Mesodermal cell (in vitro differentiated cells): ENCODE results near the gene C1QTNF6.

Experiments used
- H3K27ac ChIP-seq: 2 replicates; pipeline ENCODE4 v1.7.0; 2013; ENCODE audit warnings: mild to moderate bottlenecking, low read depth, low read length, moderate library complexity; ENCODE audit not compliant: severe bottlenecking
- H3K36me3 ChIP-seq: 2 replicates; pipeline ENCODE4 v1.7.1; 2013; ENCODE audit warnings: mild to moderate bottlenecking, low read length, moderate library complexity; ENCODE audit not compliant: control insufficient read depth, insufficient read depth
- H3K4me1 ChIP-seq: one replicate; pipeline ENCODE4 v1.7.1; 2013; ENCODE audit warnings: mild to moderate bottlenecking, low read length; ENCODE audit not compliant: insufficient read depth, control insufficient read depth, poor library complexity, severe bottlenecking
- H3K4me3 ChIP-seq: 2 replicates; pipeline ENCODE4 v1.7.0; 2013; ENCODE audit warnings: low read length, control low read depth, mild to moderate bottlenecking; ENCODE audit not compliant: insufficient read depth, poor library complexity, severe bottlenecking; ENCODE audit errors: extremely low read depth
- H3K9me3 ChIP-seq: 2 replicates; pipeline ENCODE4 v1.7.1; 2013; ENCODE audit warnings: mild to moderate bottlenecking, low read length, moderate library complexity; ENCODE audit not compliant: control insufficient read depth
- WGBS, 2 experiments: methylation state at CpG; one replicate each; pipeline ENCODE4 v1.1.5; 2013; ENCODE audit warnings: missing lambda C conversion rate in 2 of 2; ENCODE audit not compliant: insufficient coverage in 2 of 2; 5-methylcytosine and 5-hydroxymethylcytosine counted together

The C1QTNF6 gene

GRCh38 chr22:37155971-37156370, 32.1 kb downstream of the C1QTNF6 start:
- Histone ChIP-seq H3K9me3 (peaks cover 16% of the 10 kb centered on the region), H3K36me3 (no peaks in the 10 kb centered on the region), H3K4me1 (peaks cover 4% of the 10 kb centered on the region), H3K27ac (no peak overlapping the region), H3K4me3 (no peak overlapping the region)
- WGBS, 2 experiments, result 95 to 98% methylated on average over 7 of the region's 8 CpGs

- Histone ChIP-seq H3K27ac (no peak overlapping the region), H3K36me3 (no peaks in the 10 kb centered on the region), H3K4me3 (no peak overlapping the region), H3K9me3 (peaks cover 16% of the 10 kb centered on the region), H3K4me1 (peaks cover 4% of the 10 kb centered on the region)
- 88 to 92% methylated on average over 7 of the region's 7 CpGs for WGBS, 2 experiments
Observed at GRCh38 chr22:37154925-37155712, 32.9 kb downstream of the C1QTNF6 start.

- no peaks in the 10 kb centered on the region for H3K36me3 ChIP-seq
- 96 to 100% methylated on average over 1 to 4 of the region's 6 CpGs for WGBS, 2 experiments
- H3K27ac ChIP-seq, result no peak overlapping the region
- peaks cover 13% of the 10 kb centered on the region for H3K4me1 ChIP-seq
- H3K4me3 ChIP-seq, result no peak overlapping the region
- peaks cover 16% of the 10 kb centered on the region for H3K9me3 ChIP-seq
Observed at GRCh38 chr22:37153901-37154300, 34.1 kb downstream of the C1QTNF6 start.

GRCh38 chr22:37151401-37151800, 36.6 kb downstream of the C1QTNF6 start:
- Histone ChIP-seq H3K27ac (no peak overlapping the region), H3K36me3 (no peaks in the 10 kb centered on the region), H3K4me3 (no peak overlapping the region), H3K9me3 (peaks cover 16% of the 10 kb centered on the region), H3K4me1 (peaks cover 16% of the 10 kb centered on the region)

GRCh38 chr22:37150701-37151100, 37.3 kb downstream of the C1QTNF6 start:
- H3K36me3 ChIP-seq, result no peaks in the 10 kb centered on the region
- H3K4me3 ChIP-seq, result no peak overlapping the region
- H3K9me3 ChIP-seq, result peaks cover 16% of the 10 kb centered on the region
- peaks cover 16% of the 10 kb centered on the region for H3K4me1 ChIP-seq
- H3K27ac ChIP-seq, result no peak overlapping the region

GRCh38 chr22:37148742-37149665, 39.0 kb downstream of the C1QTNF6 start:
- peaks cover 9% of the 10 kb centered on the region for H3K9me3 ChIP-seq
- peak overlapping the region; percentile 2 for H3K4me3 ChIP-seq
- no peak overlapping the region for H3K27ac ChIP-seq
- H3K4me1 ChIP-seq, result peaks cover 12% of the 10 kb centered on the region
- WGBS, 2 experiments, result 94 to 96% methylated on average over 7 to 10 of the region's 17 CpGs
- H3K36me3 ChIP-seq, result no peaks in the 10 kb centered on the region

GRCh38 chr22:37148031-37148651, 39.9 kb downstream of the C1QTNF6 start:
- H3K4me1 ChIP-seq, result peaks cover 12% of the 10 kb centered on the region
- peaks cover 9% of the 10 kb centered on the region for H3K9me3 ChIP-seq
- H3K36me3 ChIP-seq, result no peaks in the 10 kb centered on the region
- no peak overlapping the region for H3K4me3 ChIP-seq
- H3K27ac ChIP-seq, result no peak overlapping the region
- 76 to 82% methylated on average over 15 to 17 of the region's 17 CpGs for whole genome bisulfite sequencing, 2 experiments

GRCh38 chr22:37147186-37147990, 40.7 kb downstream of the C1QTNF6 start:
- peaks cover 9% of the 10 kb centered on the region for H3K9me3 ChIP-seq
- no peak overlapping the region for H3K4me3 ChIP-seq
- 91 to 95% methylated on average over 9 to 11 of the region's 12 CpGs for WGBS, 2 experiments
- H3K4me1 ChIP-seq, result peaks cover 12% of the 10 kb centered on the region
- H3K36me3 ChIP-seq, result no peaks in the 10 kb centered on the region
- no peak overlapping the region for H3K27ac ChIP-seq

GRCh38 chr22:37146507-37147180, 41.4 kb downstream of the C1QTNF6 start:
- H3K4me3 ChIP-seq, result no peak overlapping the region
- peaks cover 12% of the 10 kb centered on the region for H3K4me1 ChIP-seq
- 92 to 93% methylated on average over 11 to 14 of the region's 16 CpGs for WGBS, 2 experiments
- no peak overlapping the region for H3K27ac ChIP-seq
- H3K36me3 ChIP-seq, result no peaks in the 10 kb centered on the region
- H3K9me3 ChIP-seq, result peaks cover 7% of the 10 kb centered on the region

- H3K9me3 ChIP-seq, result peaks cover under 1% of the 10 kb centered on the region
- 82 to 87% methylated on average over 5 to 6 of the region's 6 CpGs for WGBS, 2 experiments
- H3K4me3 ChIP-seq, result no peak overlapping the region
- H3K27ac ChIP-seq, result no peak overlapping the region
- no peaks in the 10 kb centered on the region for H3K36me3 ChIP-seq
- peaks cover 12% of the 10 kb centered on the region for H3K4me1 ChIP-seq
Observed at GRCh38 chr22:37146051-37146385, 42.0 kb downstream of the C1QTNF6 start.
